Vagina (tissue), 2 donors: ENCODE data around the gene BCAS3. TPM values are rescaled to one million over a fixed set of nuclear protein-coding genes. Genes with fewer than 3 reads are reported as not detected.

Experiments
- DNase-seq, 2 donors: peaks; one replicate each; pipeline ENCODE4 v3.0.0-alpha.2; 2017; ENCODE audit errors: extremely low spot score in 2 of 2
- H3K27ac ChIP-seq: fragments of 200-600 bp; sonication (generic); one replicate; pipeline ENCODE4 v1.5.1; 2019
- H3K27me3 ChIP-seq: fragments of 200-600 bp; sonication (generic); one replicate; pipeline ENCODE4 v1.5.1; 2019
- H3K36me3 ChIP-seq, 2 donors: fragments of 200-600 bp; sonication (generic); one replicate each; pipeline ENCODE4 v1.5.1; 2017 to 2019
- H3K4me1 ChIP-seq: fragments of 200-600 bp; sonication (generic); one replicate; pipeline ENCODE4 v1.5.1; 2019
- H3K4me3 ChIP-seq, 2 donors: fragments of 200-600 bp; sonication (generic); 1 replicate in 1 of 2; 2 replicates in 1 of 2; pipeline ENCODE4 v1.5.1; 2016 to 2019
- H3K9me3 ChIP-seq: fragments of 200-600 bp; sonication (generic); one replicate; pipeline ENCODE4 v1.5.1; 2019
- CTCF ChIP-seq, 3 experiments: fragments of 450-650 bp in 2 of 3; fragments of 200-600 bp in 1 of 3; sonication (generic) in 1 of 3; IDR thresholded peaks; one replicate each; pipeline ENCODE4 v1.5.1; 2017 to 2019; ENCODE audit warnings: antibody characterized with exemption in 3 of 3, mild to moderate bottlenecking in 2 of 3, moderate library complexity in 2 of 3
- POLR2A ChIP-seq, 2 donors: fragments of 450-650 bp; IDR thresholded peaks; one replicate each; pipeline ENCODE4 v1.6.1; 2017; ENCODE audit warnings: antibody characterized with exemption in 2 of 2, mild to moderate bottlenecking in 2 of 2, moderate library complexity in 2 of 2
- POLR2AphosphoS5 ChIP-seq, 2 donors: sonication (generic); formaldehyde crosslinking; IDR thresholded peaks; one replicate each; pipeline ENCODE4 v1.9.0; 2017; ENCODE audit warnings: antibody characterized with exemption in 2 of 2, mild to moderate bottlenecking in 2 of 2, low read depth in 1 of 2; ENCODE audit not compliant: insufficient read depth in 1 of 2
- intact Hi-C: fragments of 100-400 bp; cut with DNase I; formaldehyde crosslinking; loops from one replicate; pipeline ENCODE4 v1.15.1; 2023
- total RNA-seq: library from RNA; depleted of rRNA; stranded (reverse); fragments of >200 nt; gene quantifications from one replicate; pipeline ENCODE4 v1.2.3, GENCODE V29; 2016

BCAS3 gene
- total RNA-seq, 1 donor from 2014 or later = 33.1 TPM

DNA sequence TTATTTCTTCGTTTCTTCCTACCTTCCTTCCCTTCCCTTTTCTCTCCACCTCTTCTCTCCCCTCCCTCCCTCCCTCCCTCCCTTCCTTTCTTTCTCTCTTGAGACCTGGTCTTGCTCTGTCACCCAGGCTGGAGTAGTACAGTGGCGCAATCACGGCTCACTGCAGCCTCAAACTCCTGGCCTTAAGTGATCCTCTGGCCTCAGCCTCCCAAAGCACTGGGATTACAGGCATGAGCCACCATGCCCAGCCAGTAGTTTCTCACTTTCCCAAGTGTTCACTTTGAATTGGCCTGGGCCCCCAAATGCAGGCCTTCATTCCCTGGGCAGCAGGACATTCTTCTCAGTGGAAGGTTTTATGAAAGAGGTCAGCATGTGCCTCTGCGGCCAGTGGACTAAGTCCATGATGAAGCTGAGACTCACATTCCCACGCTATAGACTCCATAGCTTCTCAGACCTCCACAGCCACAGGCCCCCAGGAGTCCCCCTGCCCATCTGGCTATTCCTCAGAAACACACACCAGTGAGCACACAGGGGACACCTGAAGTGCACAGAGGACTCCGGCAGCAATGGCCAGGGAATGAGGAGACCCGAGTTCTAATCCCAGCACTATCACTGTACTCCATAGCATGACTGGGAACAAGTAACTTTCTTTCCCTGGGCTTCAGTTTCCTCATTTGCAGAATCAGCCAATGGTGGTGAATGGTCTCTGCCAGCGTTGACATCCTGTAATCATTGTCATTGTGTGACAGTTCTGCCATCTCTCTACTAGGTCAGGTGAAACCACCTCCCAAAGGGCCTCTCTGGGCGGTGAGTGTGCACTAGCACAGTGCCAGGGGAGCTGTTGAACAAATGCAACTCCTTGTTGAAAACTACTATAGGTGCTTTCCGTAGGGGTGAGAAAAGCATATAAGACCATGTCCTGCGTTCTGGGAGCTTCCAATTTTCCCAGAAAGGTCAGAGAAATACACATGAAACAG lies 652.8 kb downstream of the BCAS3 start:
- intact Hi-C loops = loop anchor here (5.0 kb wide), 1 partner anchor 67 kb away; the partner anchor contains the start of gene TBX2
- no peak overlapping the region for H3K27ac ChIP-seq
- TF ChIP-seq CTCF (IDR thresholded peaks at IDR 0.05) (no peak), POLR2AphosphoS5 (IDR thresholded peaks at IDR 0.05; ENCODE audit: insufficient read depth in 1 of 2, low read depth in 1 of 2) (no peak), POLR2A (IDR thresholded peaks at IDR 0.05) (no peak)
- no peaks in the 10 kb centered on the region for H3K9me3 ChIP-seq
- no peaks in the 10 kb centered on the region for H3K27me3 ChIP-seq
- peaks cover 12% of the 10 kb centered on the region for H3K4me1 ChIP-seq
- DNase-seq = no peak
- H3K36me3 ChIP-seq = no peaks in the 10 kb centered on the region
- H3K4me3 ChIP-seq = no peak overlapping the region

GRCh38 chr17:61331178-61331577 lies 653.5 kb downstream of the BCAS3 start:
- TF ChIP-seq CTCF (IDR thresholded peaks at IDR 0.05) (no peak), POLR2AphosphoS5 (IDR thresholded peaks at IDR 0.05; ENCODE audit: insufficient read depth in 1 of 2, low read depth in 1 of 2) (no peak), POLR2A (IDR thresholded peaks at IDR 0.05) (no peak)
- H3K4me3 ChIP-seq = no peak overlapping the region
- DNase-seq = no peak

GRCh38 chr17:61331886-61332285 lies 654.2 kb downstream of the BCAS3 start:
- H3K4me1 ChIP-seq = peaks cover 19% of the 10 kb centered on the region
- H3K27me3 ChIP-seq = no peaks in the 10 kb centered on the region
- peak overlapping the region; percentile 47 for H3K27ac ChIP-seq
- intact Hi-C loops = loop anchor here (5.0 kb wide), 1 partner anchor 65 kb away; the partner anchor contains the start of gene TBX2
- H3K4me3 ChIP-seq = no peak overlapping the region
- H3K36me3 ChIP-seq = no peaks in the 10 kb centered on the region
- TF ChIP-seq CTCF (IDR thresholded peaks at IDR 0.05) (no peak), POLR2A (IDR thresholded peaks at IDR 0.05) (no peak), POLR2AphosphoS5 (IDR thresholded peaks at IDR 0.05; ENCODE audit: insufficient read depth in 1 of 2, low read depth in 1 of 2) (no peak)
- H3K9me3 ChIP-seq = no peaks in the 10 kb centered on the region
- no peak for DNase-seq

More at GRCh38 chr17:61331178-61331577, 653.5 kb downstream of the BCAS3 start:
- no peaks in the 10 kb centered on the region for H3K27me3 ChIP-seq
- H3K4me1 ChIP-seq = peaks cover 15% of the 10 kb centered on the region
- intact Hi-C loops = loop anchor here (5.0 kb wide), 1 partner anchor 66 kb away; the partner anchor contains the start of gene TBX2
- H3K36me3 ChIP-seq = no peaks in the 10 kb centered on the region
- H3K9me3 ChIP-seq = no peaks in the 10 kb centered on the region
- H3K27ac ChIP-seq = no peak overlapping the region

DNA sequence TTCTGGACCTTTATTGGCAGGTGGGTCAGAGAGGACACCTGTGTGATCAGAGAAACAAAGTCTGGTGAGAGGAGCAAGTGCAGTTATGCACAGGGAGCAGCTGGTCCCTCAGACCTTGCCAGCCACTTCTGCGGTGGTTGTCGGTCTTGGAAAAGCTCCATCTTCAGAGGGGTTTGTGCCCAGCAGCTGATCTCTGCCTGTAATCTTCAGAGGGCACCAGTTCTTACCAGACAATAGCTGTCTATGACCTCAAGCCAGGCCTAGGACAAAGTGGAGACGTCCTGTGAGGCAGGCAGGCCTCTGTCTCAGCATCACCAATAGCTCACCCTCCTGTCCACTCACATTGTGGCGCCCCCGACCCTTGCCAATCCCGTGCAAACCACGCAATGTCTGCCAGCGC lies 655.5 kb downstream of the BCAS3 start:
- Histone ChIP-seq H3K36me3 (no peaks in the 10 kb centered on the region), H3K4me1 (peaks cover 30% of the 10 kb centered on the region), H3K9me3 (no peaks in the 10 kb centered on the region), H3K4me3 (no peak overlapping the region), H3K27me3 (no peaks in the 10 kb centered on the region), H3K27ac (no peak overlapping the region)
- no peak for DNase-seq
- intact Hi-C loops = loop anchor here (5.0 kb wide), 1 partner anchor 64 kb away; the partner anchor contains the start of gene TBX2
- TF ChIP-seq POLR2A (IDR thresholded peaks at IDR 0.05) (no peak), POLR2AphosphoS5 (IDR thresholded peaks at IDR 0.05; ENCODE audit: insufficient read depth in 1 of 2, low read depth in 1 of 2) (no peak), CTCF (IDR thresholded peaks at IDR 0.05) (no peak)
